Fibroblast of lung (primary cell): ENCODE measurements around the gene PEPD. TPM values are rescaled to one million over a fixed set of nuclear protein-coding genes. Genes with fewer than 3 reads are reported as not detected.

ENCODE experiments used
- DNase-seq, 2 donors: peaks; one replicate each; pipeline versions ENCODE4 v3.0.0 to v3.0.0-alpha.2; 2010; ENCODE audit warnings: low read depth in 2 of 2
- H2AFZ ChIP-seq: 2 replicates; pipeline ENCODE4 v1.5.1; 2012; ENCODE audit warnings: low read length, control low read depth, inconsistent platforms
- H3K27ac ChIP-seq: 2 replicates; pipeline ENCODE4 v1.5.1; 2011; ENCODE audit warnings: low read length, control low read depth; ENCODE audit not compliant: insufficient read depth
- H3K27me3 ChIP-seq: 2 replicates; pipeline ENCODE4 v1.5.1; 2011; ENCODE audit warnings: mild to moderate bottlenecking, low read length; ENCODE audit not compliant: control insufficient read depth, insufficient read depth
- H3K36me3 ChIP-seq: 2 replicates; pipeline ENCODE4 v1.5.1; 2011; ENCODE audit warnings: low read length; ENCODE audit not compliant: control insufficient read depth, insufficient read depth
- H3K4me1 ChIP-seq: 2 replicates; pipeline ENCODE4 v1.5.1; 2011; ENCODE audit warnings: low read length; ENCODE audit not compliant: control insufficient read depth, insufficient read depth; ENCODE audit errors: extremely low read depth
- H3K4me2 ChIP-seq: 2 replicates; pipeline ENCODE4 v1.5.1; 2011; ENCODE audit warnings: low read length, control low read depth; ENCODE audit not compliant: insufficient read depth; ENCODE audit errors: extremely low read depth
- H3K4me3 ChIP-seq, 4 experiments: fragments of 200-600 bp in 1 of 4; sonication (generic) in 1 of 4; replicated peaks in 1 of 4; 2 replicates each; pipeline ENCODE4 v1.5.1; 2011 to 2016; ENCODE audit warnings: low read length in 4 of 4, low read depth in 3 of 4, mild to moderate bottlenecking in 3 of 4, control low read depth in 2 of 4, inconsistent platforms in 1 of 4, mixed read lengths in 1 of 4; ENCODE audit not compliant: insufficient read depth in 1 of 4; ENCODE audit errors: control extremely low read depth in 1 of 4
- H3K79me2 ChIP-seq: 2 replicates; pipeline ENCODE4 v1.5.1; 2012; ENCODE audit warnings: mild to moderate bottlenecking, low read length, inconsistent platforms; ENCODE audit not compliant: control insufficient read depth, insufficient read depth
- H3K9ac ChIP-seq: 2 replicates; pipeline ENCODE4 v1.5.1; 2011; ENCODE audit warnings: mild to moderate bottlenecking, low read length, control low read depth; ENCODE audit not compliant: insufficient read depth
- H3K9me3 ChIP-seq: 2 replicates; pipeline ENCODE4 v1.5.1; 2012; ENCODE audit warnings: low read depth, low read length; ENCODE audit not compliant: control insufficient read depth, insufficient read depth
- H4K20me1 ChIP-seq: 2 replicates; pipeline ENCODE4 v1.5.1; 2011; ENCODE audit warnings: low read length; ENCODE audit not compliant: control insufficient read depth, insufficient read depth; ENCODE audit errors: extremely low read depth
- CTCF ChIP-seq, 2 donors: IDR thresholded peaks in 1 of 2; conservative IDR thresholded peaks in 1 of 2; 1 replicate in 1 of 2; 2 replicates in 1 of 2; pipeline ENCODE4 v1.5.1; 2011 to 2012; ENCODE audit warnings: low read length in 2 of 2, control low read depth in 1 of 2, inconsistent platforms in 1 of 2, low read depth in 1 of 2, mild to moderate bottlenecking in 1 of 2
- EZH2 ChIP-seq: IDR thresholded peaks from 2 replicates; pipeline ENCODE4 v1.5.1; 2012; ENCODE audit warnings: low read length, control low read depth, mild to moderate bottlenecking; ENCODE audit errors: missing control alignments
- polyA plus RNA-seq, 2 donors: library from polyadenylated mRNA; depleted of rRNA in 1 of 2; stranded (reverse) in 1 of 2; unstranded in 1 of 2; fragments of >200 nt; gene quantifications; 2 replicates each; pipeline ENCODE4 v1.2.1, GENCODE V29; 2011 to 2012; ENCODE audit warnings: missing spikeins in 1 of 2
- total RNA-seq: library from RNA; depleted of rRNA; stranded (reverse); fragments of >200 nt; gene quantifications from 2 replicates; pipeline ENCODE4 v1.2.1, GENCODE V29; 2014

PEPD gene
- total and polyA plus RNA-seq, 2 donors (not counting 1 experiment from before 2014, with no cell fraction given), result 59.8 to 81.9 TPM

- H3K4me3 ChIP-seq, result no peak overlapping the region
- no peaks in the 10 kb centered on the region for H3K4me1 ChIP-seq
- peaks cover 5% of the 10 kb centered on the region for H3K36me3 ChIP-seq
- H3K27ac ChIP-seq, result no peak overlapping the region
- peaks cover 7% of the 10 kb centered on the region for H3K79me2 ChIP-seq
- H3K27me3 ChIP-seq, result no peaks in the 10 kb centered on the region
- H3K4me2 ChIP-seq, result no peak overlapping the region
- no peak for TF ChIP-seq CTCF (conservative IDR thresholded peaks at IDR 0.05 in 1 of 2, IDR thresholded peaks at IDR 0.05 in 1 of 2; ENCODE audit: low read depth in 1 of 2, low read length in 2 of 2)
- no peak for TF ChIP-seq EZH2
- no peaks in the 10 kb centered on the region for H4K20me1 ChIP-seq
- no peak for DNase-seq
- no peak overlapping the region for H2AFZ ChIP-seq
- no peak overlapping the region for H3K9ac ChIP-seq
- no peaks in the 10 kb centered on the region for H3K9me3 ChIP-seq
Observed at GRCh38 chr19:33384983-33385382, 136.6 kb downstream of the PEPD start.

- no peak overlapping the region for H3K27ac ChIP-seq
- H3K27me3 ChIP-seq, result no peaks in the 10 kb centered on the region
- TF ChIP-seq CTCF (conservative IDR thresholded peaks at IDR 0.05 in 1 of 2, IDR thresholded peaks at IDR 0.05 in 1 of 2; ENCODE audit: low read depth in 1 of 2, low read length in 2 of 2) (no peak), EZH2 (no peak)
- no peak overlapping the region for H3K9ac ChIP-seq
- DNase-seq, result no peak
- no peaks in the 10 kb centered on the region for H4K20me1 ChIP-seq
- H3K4me3 ChIP-seq, result no peak overlapping the region
- no peaks in the 10 kb centered on the region for H3K4me1 ChIP-seq
- no peak overlapping the region for H2AFZ ChIP-seq
- H3K36me3 ChIP-seq, result peaks cover 6% of the 10 kb centered on the region
- H3K9me3 ChIP-seq, result no peaks in the 10 kb centered on the region
- H3K79me2 ChIP-seq, result peaks cover 17% of the 10 kb centered on the region
- H3K4me2 ChIP-seq, result no peak overlapping the region
Observed at GRCh38 chr19:33383720-33384292, 137.8 kb downstream of the PEPD start.

GRCh38 chr19:33382982-33383381 lies 138.6 kb downstream of the PEPD start:
- H4K20me1 ChIP-seq, result no peaks in the 10 kb centered on the region
- TF ChIP-seq CTCF (conservative IDR thresholded peaks at IDR 0.05 in 1 of 2, IDR thresholded peaks at IDR 0.05 in 1 of 2; ENCODE audit: low read depth in 1 of 2, low read length in 2 of 2) (no peak), EZH2 (no peak)
- peaks cover 25% of the 10 kb centered on the region for H3K79me2 ChIP-seq
- peaks cover 6% of the 10 kb centered on the region for H3K36me3 ChIP-seq
- no peak for DNase-seq
- H2AFZ ChIP-seq, result no peak overlapping the region
- H3K4me1 ChIP-seq, result no peaks in the 10 kb centered on the region
- H3K4me2 ChIP-seq, result no peak overlapping the region
- no peak overlapping the region for H3K27ac ChIP-seq
- no peaks in the 10 kb centered on the region for H3K9me3 ChIP-seq
- no peak overlapping the region for H3K9ac ChIP-seq
- H3K4me3 ChIP-seq, result no peak overlapping the region
- H3K27me3 ChIP-seq, result no peaks in the 10 kb centered on the region
